Lower lobe of right lung (tissue), 1 donor: Measurements from ENCODE around the gene OR5C1. TPM values are rescaled to one million over a fixed set of nuclear protein-coding genes. Genes with fewer than 3 reads are reported as not detected.

Experiments
- total RNA-seq: library from RNA; stranded (reverse); fragmentation: NEBNext Ultra II Directional; extraction: Animal tissue kit (Norgen Biotek cat#: 25700); gene quantifications from one replicate; pipeline ENCODE4 v1.2.1, GENCODE V29; 2021
- donor health status: DM: no; HTN: yes; CAD: no; lungs with severe emphysema.

Gene OR5C1
- total RNA-seq, 1 donor from 2014 or later, result not detected

Other genes starting within 250 kb of the OR5C1 start
- gene OR1N2, start 235.8 kb upstream of the OR5C1 start, total RNA-seq, result not detected
- gene OR1L8, start 205.5 kb upstream of the OR5C1 start, total RNA-seq, result 0.27 TPM
- not detected for gene OR1Q1, start 174.2 kb upstream of the OR5C1 start, total RNA-seq
- gene OR1B1, start 131.3 kb upstream of the OR5C1 start, total RNA-seq, result not detected
- gene OR1L1, start 127.2 kb upstream of the OR5C1 start, total RNA-seq, result not detected
- not detected for gene OR1L3, start 113.8 kb upstream of the OR5C1 start, total RNA-seq
- gene OR1L4, start 64.9 kb upstream of the OR5C1 start, total RNA-seq, result not detected
- gene OR1L6, start 46.6 kb upstream of the OR5C1 start, total RNA-seq, result not detected
- not detected for gene OR1K1, start 11.2 kb downstream of the OR5C1 start, total RNA-seq
- 31.0 TPM for gene PDCL, start 39.7 kb downstream of the OR5C1 start, total RNA-seq
- 44.2 TPM for gene RC3H2, start 116.4 kb downstream of the OR5C1 start, total RNA-seq
- 8.9 TPM for gene ZBTB6, start 124.4 kb downstream of the OR5C1 start, total RNA-seq
- gene ZBTB26, start 142.6 kb downstream of the OR5C1 start, total RNA-seq, result 7.2 TPM
- gene RABGAP1, start 152.1 kb downstream of the OR5C1 start, total RNA-seq, result 62.0 TPM
- gene GPR21, start 244.7 kb downstream of the OR5C1 start, total RNA-seq, result 2.2 TPM